Measurements from ENCODE around the gene ZNF141. TPM values are rescaled to one million over a fixed set of nuclear protein-coding genes. Genes with fewer than 3 reads are reported as not detected.

The ZNF141 gene
- total and polyA plus RNA-seq, 2 of the 4 experiments (the other 2 are of a cell fraction), result 1.8 to 4.7 TPM

DNA sequence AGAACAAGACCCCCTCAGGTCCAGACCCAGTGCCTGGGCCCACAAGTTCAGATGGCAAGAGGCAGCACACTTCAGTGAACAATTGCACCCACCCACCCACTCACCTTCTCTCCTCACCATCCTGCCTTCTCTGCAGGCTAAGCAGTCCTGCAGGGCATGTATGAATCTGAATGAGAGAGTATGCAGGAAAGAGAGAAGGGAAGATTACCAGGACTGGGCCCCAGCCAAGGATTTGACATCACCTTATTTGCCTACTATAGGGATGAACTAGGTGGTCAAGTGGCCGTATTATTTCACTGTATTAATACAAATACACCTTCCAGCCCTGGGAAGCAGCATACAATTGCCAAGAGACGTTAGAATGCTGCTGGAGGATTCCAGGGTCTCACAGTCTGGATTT, 2.1 kb upstream of the ZNF141 start:
- H3K36me3 ChIP-seq (ENCODE audit: control insufficient read depth, insufficient read depth, low read length), result peaks cover 2% of the 10 kb centered on the region
- no peak overlapping the region for H2BK20ac ChIP-seq (ENCODE audit: low read depth, low read length)
- no peak overlapping the region for H4K91ac ChIP-seq (ENCODE audit: insufficient read depth, low read depth, low read length)
- no peak overlapping the region for H3K27ac ChIP-seq (ENCODE audit: insufficient read depth, low read length)
- no peak overlapping the region for H3K4me3 ChIP-seq (ENCODE audit: insufficient read depth, low read depth, low read length)
- no peak overlapping the region for H4K8ac ChIP-seq (ENCODE audit: low read depth in 2 of 2, low read length in 2 of 2)
- CTCF ChIA-PET, result no interaction called here
- no peak overlapping the region for H2AK9ac ChIP-seq (replicated peaks; ENCODE audit: low read depth, low read length, poor library complexity)
- no peaks in the 10 kb centered on the region for H3K27me3 ChIP-seq (ENCODE audit: control insufficient read depth, insufficient read depth, low read length)
- no TSS peak for BruUV-seq (replicated peaks)
- H3K4me2 ChIP-seq (ENCODE audit: low read depth, low read length), result no peak overlapping the region
- no peaks in the 10 kb centered on the region for H4K20me1 ChIP-seq (ENCODE audit: insufficient read depth, low read length)
- no peak overlapping the region for H2AK5ac ChIP-seq (ENCODE audit: low read depth, low read length)
- no peaks in the 10 kb centered on the region for H3K4me1 ChIP-seq (ENCODE audit: control insufficient read depth, insufficient read depth, low read length)
- H4K5ac ChIP-seq (ENCODE audit: low read depth, low read length), result no peak overlapping the region
- WGBS, 2 experiments (ENCODE audit: extremely low coverage in 2 of 2, insufficient read length in 1 of 2), result 60% methylated on average over 1 of the region's 2 CpGs; no CpG with 5 or more reads in 1 of the 2 experiments
- no peak overlapping the region for H3K56ac ChIP-seq (ENCODE audit: extremely low read depth, insufficient read depth, low read length)
- no peak for ATAC-seq (ENCODE audit: low read depth)
- no peak overlapping the region for H3K23ac ChIP-seq (ENCODE audit: low read depth, low read length)
- H2BK120ac ChIP-seq (ENCODE audit: low read depth, low read length), result no peak overlapping the region
- H2BK15ac ChIP-seq (ENCODE audit: low read depth, low read length), result no peak overlapping the region
- peaks cover 15 to 16% of the 10 kb centered on the region in 2 experiments; a peak in 3 of 4 replicates for H3K79me1 ChIP-seq (ENCODE audit: low read depth in 1 of 2, low read length in 2 of 2)
- dilution Hi-C loops (cut with HindIII; ENCODE audit: low sequenced_read_pairs, unreplicated experiment), result no loop called here
- no peak overlapping the region for H2BK5ac ChIP-seq (ENCODE audit: low read depth, low read length, poor library complexity, severe bottlenecking)
- H3K9me1 ChIP-seq (ENCODE audit: insufficient read depth, low read length), result no peaks in the 10 kb centered on the region
- POLR2A ChIA-PET (ENCODE audit: unreplicated experiment), result no interaction called here
- no peak overlapping the region for H3K18ac ChIP-seq (ENCODE audit: low read depth, low read length)
- intact Hi-C loops (cut with micrococcal nuclease), result loop anchor here (10.0 kb wide), 1 partner anchor 339 kb away; the partner anchor contains the start of genes ATP5ME and MYL5
- peaks cover 10% of the 10 kb centered on the region; the same call in 1 of the 2 replicates for H3K9me3 ChIP-seq (ENCODE audit: control insufficient read depth, insufficient read depth, low read length)
- H3K14ac ChIP-seq (replicated peaks; ENCODE audit: low read depth, low read length), result no peak overlapping the region
- DNase-seq, result no peak
- H2AFZ ChIP-seq (replicated peaks; ENCODE audit: low read length, poor library complexity), result no peak overlapping the region
- TF ChIP-seq CEBPB (IDR thresholded peaks at IDR 0.05; ENCODE audit: low read depth, low read length) (no peak), MAFK (IDR thresholded peaks at IDR 0.05; ENCODE audit: low read depth, low read length) (no peak), RCOR1 (IDR thresholded peaks at IDR 0.05; ENCODE audit: insufficient replicate concordance, low read length) (no peak), RAD21 (IDR thresholded peaks at IDR 0.05; ENCODE audit: low read length) (no peak), NFE2L2 (IDR thresholded peaks at IDR 0.05; ENCODE audit: low read depth, low read length) (no peak), MXI1 (IDR thresholded peaks at IDR 0.05; ENCODE audit: borderline replicate concordance, low read depth, low read length) (no peak), POLR2A (IDR thresholded peaks at IDR 0.05; ENCODE audit: low read depth, low read length) (no peak), CHD1 (IDR thresholded peaks at IDR 0.05; ENCODE audit: low read depth, low read length) (no peak), RFX5 (IDR thresholded peaks at IDR 0.05; ENCODE audit: low read depth, low read length) (no peak), FOS (IDR thresholded peaks at IDR 0.05; ENCODE audit: low read depth, low read length) (no peak), BHLHE40 (IDR thresholded peaks at IDR 0.05; ENCODE audit: low read depth, low read length) (no peak), MAZ (IDR thresholded peaks at IDR 0.05; ENCODE audit: borderline replicate concordance, low read depth, low read length) (no peak)
- TF ChIP-seq, protein P1, sequence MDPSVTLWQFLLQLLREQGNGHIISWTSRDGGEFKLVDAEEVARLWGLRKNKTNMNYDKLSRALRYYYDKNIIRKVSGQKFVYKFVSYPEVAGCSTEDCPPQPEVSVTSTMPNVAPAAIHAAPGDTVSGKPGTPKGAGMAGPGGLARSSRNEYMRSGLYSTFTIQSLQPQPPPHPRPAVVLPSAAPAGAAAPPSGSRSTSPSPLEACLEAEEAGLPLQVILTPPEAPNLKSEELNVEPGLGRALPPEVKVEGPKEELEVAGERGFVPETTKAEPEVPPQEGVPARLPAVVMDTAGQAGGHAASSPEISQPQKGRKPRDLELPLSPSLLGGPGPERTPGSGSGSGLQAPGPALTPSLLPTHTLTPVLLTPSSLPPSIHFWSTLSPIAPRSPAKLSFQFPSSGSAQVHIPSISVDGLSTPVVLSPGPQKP (IDR thresholded peaks at IDR 0.05; ENCODE audit: borderline replicate concordance, low read depth, low read length), result no peak
- TF ChIP-seq, protein P2, sequence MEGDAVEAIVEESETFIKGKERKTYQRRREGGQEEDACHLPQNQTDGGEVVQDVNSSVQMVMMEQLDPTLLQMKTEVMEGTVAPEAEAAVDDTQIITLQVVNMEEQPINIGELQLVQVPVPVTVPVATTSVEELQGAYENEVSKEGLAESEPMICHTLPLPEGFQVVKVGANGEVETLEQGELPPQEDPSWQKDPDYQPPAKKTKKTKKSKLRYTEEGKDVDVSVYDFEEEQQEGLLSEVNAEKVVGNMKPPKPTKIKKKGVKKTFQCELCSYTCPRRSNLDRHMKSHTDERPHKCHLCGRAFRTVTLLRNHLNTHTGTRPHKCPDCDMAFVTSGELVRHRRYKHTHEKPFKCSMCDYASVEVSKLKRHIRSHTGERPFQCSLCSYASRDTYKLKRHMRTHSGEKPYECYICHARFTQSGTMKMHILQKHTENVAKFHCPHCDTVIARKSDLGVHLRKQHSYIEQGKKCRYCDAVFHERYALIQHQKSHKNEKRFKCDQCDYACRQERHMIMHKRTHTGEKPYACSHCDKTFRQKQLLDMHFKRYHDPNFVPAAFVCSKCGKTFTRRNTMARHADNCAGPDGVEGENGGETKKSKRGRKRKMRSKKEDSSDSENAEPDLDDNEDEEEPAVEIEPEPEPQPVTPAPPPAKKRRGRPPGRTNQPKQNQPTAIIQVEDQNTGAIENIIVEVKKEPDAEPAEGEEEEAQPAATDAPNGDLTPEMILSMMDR (conservative IDR thresholded peaks at IDR 0.05; ENCODE audit: low read depth, low read length), result no peak
- TF ChIP-seq, protein P3, sequence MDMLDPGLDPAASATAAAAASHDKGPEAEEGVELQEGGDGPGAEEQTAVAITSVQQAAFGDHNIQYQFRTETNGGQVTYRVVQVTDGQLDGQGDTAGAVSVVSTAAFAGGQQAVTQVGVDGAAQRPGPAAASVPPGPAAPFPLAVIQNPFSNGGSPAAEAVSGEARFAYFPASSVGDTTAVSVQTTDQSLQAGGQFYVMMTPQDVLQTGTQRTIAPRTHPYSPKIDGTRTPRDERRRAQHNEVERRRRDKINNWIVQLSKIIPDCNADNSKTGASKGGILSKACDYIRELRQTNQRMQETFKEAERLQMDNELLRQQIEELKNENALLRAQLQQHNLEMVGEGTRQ (IDR thresholded peaks at IDR 0.05; ENCODE audit: low read depth, low read length), result no peak
- no peak overlapping the region for H3K9ac ChIP-seq (ENCODE audit: low read depth, low read length)
- in situ Hi-C loops (cut with MboI; ENCODE audit: low sequenced_read_pairs), result no loop called here
- H3K4ac ChIP-seq (ENCODE audit: low read depth, low read length), result no peak overlapping the region

Measured in IMR-90 (cell line).